ENCODE results near the gene SLC25A10. TPM values are rescaled to one million over a fixed set of nuclear protein-coding genes. Genes with fewer than 3 reads are reported as not detected.

The SLC25A10 gene
- total RNA-seq, 1 donor from 2014 or later = 7.1 TPM

DNA sequence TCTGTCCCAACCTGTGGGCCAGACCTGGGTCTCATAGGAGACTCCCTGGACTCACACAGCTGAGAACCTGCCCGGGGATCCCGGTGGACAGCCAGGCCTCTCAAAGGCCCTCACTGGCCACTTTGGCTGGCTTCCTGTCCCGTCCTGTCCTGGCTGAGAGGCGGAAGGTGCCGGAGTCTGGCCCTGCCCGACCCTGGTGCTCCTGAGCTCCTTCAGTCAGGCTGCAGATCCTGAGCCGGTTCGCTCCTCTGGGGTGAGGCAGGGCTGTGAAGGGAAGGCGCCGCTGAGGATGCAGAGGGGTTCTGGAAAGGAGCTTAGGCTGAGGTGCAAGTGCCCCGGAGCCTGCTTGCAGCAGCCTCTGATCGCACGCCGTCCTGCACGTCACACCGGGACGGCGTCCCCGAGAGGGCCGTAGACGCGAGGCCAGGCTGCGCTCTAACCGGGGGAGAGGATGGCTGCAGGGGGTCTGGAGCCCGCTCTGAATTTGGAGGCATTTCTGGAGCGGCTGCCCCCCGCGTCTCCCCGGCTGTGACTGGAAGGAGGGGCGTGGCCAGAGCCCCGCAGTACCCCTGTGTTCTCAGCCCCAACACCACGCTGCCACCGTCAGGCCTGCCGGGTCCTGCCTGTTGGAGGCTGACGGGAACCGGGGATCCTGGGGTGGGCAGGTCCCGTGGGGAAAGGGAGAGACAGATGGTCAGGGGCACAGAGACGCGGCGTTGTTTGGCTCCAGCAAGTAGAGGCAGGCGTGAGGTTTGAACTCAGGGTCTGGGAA is 24.1 kb upstream of the SLC25A10 start:
- no peak for DNase-seq

DNA sequence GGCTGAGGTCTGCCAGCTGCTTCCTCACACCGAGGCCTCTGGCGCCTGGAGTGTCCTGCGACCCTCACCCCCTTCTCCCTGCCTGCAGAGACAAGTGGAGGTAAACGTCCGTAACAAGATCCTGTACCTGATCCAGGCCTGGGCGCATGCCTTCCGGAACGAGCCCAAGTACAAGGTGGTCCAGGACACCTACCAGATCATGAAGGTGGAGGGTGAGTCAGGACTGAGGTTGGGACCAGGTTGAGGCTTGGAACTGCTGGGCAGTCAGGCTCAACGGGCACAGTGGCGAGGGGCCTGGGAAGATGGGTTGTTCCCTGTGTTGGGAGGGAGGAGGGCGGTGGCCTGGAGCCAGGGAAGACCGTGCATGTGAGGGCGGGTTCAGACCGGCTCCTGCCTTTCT is 23.5 kb upstream of the SLC25A10 start:
- DNase-seq = no peak

DNA sequence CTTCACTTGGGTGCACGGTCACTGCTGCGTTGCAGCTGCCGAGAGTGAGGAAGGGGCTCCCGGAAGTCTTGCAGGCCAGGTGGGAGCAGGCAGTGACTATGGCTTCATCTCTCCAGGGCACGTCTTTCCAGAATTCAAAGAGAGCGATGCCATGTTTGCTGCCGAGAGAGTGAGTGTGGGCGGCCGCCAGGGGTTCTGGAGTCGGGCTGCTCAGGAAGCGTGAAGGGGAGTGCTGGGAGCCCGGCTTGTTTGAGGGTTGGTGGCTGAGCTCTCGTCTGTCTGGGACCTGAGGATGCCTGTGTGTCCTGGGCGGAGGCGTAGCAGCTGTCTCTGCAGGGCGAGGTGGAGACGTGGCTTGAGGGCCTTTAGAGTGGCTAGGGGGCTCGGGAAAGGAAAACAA is 22.0 kb upstream of the SLC25A10 start:
- no peak for DNase-seq

- DNase-seq = no peak
Measured at GRCh38 chr17:81690549-81690948, 21.5 kb upstream of the SLC25A10 start.

DNA sequence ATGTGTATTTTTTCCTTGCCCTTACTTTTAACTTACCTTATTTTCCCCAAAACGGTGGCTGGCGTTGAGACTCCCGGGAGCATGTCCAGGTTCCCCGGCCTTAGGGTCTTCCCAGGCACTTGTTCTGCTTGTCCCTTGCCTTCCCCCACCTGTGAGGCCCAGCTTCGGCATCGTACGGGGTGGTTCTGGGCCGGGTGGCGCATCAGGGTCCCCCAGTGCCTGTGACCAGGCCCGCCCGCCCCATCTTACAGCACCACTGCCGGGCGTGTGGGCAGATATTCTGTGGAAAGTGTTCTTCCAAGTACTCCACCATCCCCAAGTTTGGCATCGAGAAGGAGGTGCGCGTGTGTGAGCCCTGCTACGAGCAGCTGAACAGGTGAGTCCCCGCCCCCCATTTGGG is 20.9 kb upstream of the SLC25A10 start:
- DNase-seq = no peak

- no peak for DNase-seq
Measured at GRCh38 chr17:81691608-81692007, 20.5 kb upstream of the SLC25A10 start.

- no peak for DNase-seq
Measured at GRCh38 chr17:81693509-81694210, 18.4 kb upstream of the SLC25A10 start.

DNA sequence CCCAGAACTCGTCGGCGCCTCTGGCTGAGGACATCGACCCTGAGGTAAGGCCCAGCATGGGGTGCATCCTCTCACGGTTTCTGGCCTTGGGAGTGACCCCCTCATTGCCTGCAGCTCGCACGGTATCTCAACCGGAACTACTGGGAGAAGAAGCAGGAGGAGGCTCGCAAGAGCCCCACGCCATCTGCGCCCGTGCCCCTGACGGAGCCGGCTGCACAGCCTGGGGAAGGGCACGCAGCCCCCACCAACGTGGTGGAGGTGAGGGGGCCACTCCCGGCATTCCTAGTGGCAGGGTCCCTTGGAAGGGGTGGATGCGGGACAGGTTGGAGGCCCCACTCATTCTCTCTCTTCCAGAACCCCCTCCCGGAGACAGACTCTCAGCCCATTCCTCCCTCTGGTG is 17.3 kb upstream of the SLC25A10 start:
- no peak for DNase-seq

DNA sequence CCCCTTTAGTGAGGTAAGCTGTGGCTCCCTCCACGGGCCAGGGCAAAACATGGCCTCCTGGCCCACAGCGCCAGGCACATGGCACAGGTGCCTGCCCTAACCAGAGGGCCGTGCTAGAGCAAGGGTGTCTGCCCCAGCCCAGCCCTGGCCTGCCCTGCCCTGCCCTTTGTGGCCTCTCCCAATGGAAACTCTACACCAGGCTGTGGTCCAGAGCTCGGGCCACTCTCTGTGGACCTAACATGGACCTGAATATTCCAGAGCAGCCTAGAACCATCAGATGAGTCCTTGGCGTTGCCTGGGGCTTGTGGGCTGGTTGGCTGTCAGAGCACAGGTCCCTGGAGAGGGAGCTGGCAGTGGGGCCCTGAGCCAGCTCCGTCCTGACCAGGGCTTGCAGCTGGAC is 16.9 kb upstream of the SLC25A10 start:
- DNase-seq = no peak

DNA sequence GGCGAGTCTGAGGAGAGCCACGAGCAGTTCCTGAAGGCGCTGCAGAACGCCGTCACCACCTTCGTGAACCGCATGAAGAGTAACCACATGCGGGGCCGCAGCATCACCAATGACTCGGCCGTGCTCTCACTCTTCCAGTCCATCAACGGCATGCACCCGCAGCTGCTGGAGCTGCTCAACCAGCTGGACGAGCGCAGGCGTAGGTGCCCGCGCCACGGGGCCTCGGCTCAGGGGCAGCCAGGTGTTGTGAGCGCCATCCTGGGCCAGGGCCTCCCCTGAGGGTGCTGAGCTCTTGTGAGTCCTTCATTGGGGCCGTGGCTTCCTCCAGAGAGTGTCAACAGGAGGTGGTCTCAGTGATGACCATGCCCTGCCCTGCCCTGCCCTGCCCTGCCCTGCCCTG is 16.3 kb upstream of the SLC25A10 start:
- no peak for DNase-seq

DNA sequence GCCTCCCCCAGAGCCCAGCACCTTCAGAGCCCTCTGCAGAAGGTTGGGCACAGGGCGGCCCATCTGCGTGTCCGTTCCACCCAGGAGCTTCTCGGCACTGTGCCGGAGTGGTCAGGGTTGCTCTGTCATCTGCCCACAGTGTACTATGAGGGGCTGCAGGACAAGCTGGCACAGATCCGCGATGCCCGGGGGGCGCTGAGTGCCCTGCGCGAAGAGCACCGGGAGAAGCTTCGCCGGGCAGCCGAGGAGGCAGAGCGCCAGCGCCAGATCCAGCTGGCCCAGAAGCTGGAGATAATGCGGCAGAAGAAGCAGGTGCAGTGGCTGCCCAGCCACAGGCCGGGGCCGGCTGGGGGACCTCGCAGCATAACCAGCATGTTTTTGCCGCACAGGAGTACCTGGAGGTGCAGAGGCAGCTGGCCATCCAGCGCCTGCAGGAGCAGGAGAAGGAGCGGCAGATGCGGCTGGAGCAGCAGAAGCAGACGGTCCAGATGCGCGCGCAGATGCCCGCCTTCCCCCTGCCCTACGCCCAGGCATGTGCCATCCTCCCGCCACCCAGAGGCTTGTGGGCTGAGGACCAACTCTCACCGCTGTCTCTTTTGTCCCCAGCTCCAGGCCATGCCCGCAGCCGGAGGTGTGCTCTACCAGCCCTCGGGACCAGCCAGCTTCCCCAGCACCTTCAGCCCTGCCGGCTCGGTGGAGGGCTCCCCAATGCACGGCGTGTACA is 15.7 kb upstream of the SLC25A10 start:
- no peak for DNase-seq

GRCh38 chr17:81697261-81698044 is 14.6 kb upstream of the SLC25A10 start:
- no peak for DNase-seq

DNA sequence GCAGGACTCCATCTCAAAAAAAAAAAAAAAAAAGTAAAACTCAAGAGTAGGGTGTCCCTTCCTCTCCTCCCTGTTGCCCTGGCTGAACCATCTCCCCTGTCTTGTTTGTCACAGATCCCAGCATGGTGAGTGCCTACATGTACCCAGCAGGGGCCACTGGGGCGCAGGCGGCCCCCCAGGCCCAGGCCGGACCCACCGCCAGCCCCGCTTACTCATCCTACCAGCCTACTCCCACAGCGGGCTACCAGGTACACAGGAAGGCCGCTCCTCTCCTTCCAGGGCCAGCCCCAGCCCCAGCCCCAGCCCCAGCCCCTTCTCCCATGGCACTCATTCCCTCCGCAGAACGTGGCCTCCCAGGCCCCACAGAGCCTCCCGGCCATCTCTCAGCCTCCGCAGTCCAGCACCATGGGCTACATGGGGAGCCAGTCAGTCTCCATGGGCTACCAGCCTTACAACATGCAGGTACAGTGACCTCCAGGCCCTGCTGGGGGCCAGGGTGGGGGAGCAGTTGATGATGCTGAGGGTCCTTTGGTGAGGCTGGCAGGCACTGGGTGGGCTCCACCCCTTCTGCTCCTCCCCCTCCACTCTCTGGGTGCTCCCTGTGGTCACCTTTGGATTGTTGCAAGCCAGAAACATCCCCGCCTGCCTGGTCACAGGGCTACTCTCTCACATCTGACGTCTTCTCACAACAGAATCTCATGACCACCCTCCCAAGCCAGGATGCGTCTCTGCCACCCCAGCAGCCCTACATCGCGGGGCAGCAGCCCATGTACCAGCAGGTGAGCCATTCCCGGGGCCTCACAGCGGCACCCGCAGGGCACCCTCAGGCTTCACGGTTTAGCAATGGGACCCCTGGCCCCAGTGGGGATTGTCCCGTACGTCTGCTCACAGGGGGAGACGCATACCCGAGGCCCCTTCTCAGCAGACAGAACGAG is 11.5 kb upstream of the SLC25A10 start:
- no peak for DNase-seq

GRCh38 chr17:81701288-81702071 is 10.6 kb upstream of the SLC25A10 start:
- DNase-seq = no peak

DNA sequence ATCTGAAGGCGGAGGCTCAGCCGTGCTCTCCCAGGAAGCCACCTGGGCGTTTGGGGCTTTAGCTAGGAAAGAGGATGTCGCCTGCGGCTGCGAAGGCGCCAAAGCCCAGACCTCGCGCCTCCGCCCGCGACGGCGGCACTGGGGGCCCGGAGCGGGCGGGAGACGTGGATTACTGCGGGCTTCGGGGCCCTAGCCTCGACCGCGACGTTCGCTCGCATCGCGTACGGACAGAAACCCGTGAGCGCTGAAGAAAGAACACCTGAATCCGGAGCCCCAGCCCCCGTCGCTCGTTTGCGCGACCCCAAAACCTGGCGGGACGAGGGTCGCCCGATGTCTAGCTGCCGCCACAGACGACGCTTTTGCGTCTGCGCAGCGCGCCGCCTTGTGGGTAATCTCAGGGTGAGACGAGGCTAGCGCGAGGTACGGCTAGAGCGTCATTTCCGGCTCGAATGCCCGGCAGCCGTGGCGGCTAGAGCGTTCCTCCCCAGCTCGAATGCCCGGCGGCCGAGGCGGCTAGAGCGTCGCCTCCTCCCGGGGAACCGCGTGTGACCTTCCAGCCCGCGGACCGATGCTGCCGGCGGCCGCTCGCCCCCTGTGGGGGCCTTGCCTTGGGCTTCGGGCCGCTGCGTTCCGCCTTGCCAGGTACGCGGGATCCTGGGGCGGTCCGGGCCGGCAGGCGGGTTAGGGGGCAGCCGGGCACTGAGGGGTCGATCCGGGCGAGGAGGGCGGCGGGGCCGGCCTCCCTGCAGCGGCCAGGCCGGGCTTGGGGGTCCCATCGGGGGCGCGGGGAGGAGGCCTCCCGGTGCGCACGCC is 8.9 kb upstream of the SLC25A10 start, which contains the start of gene MRPL12:
Gene MRPL12 (plus strand): TSS at position 434 of the 813 bp plus-strand sequence. CDS start 135 bp downstream, at position 569.
- peak; percentile 83 for DNase-seq

DNA sequence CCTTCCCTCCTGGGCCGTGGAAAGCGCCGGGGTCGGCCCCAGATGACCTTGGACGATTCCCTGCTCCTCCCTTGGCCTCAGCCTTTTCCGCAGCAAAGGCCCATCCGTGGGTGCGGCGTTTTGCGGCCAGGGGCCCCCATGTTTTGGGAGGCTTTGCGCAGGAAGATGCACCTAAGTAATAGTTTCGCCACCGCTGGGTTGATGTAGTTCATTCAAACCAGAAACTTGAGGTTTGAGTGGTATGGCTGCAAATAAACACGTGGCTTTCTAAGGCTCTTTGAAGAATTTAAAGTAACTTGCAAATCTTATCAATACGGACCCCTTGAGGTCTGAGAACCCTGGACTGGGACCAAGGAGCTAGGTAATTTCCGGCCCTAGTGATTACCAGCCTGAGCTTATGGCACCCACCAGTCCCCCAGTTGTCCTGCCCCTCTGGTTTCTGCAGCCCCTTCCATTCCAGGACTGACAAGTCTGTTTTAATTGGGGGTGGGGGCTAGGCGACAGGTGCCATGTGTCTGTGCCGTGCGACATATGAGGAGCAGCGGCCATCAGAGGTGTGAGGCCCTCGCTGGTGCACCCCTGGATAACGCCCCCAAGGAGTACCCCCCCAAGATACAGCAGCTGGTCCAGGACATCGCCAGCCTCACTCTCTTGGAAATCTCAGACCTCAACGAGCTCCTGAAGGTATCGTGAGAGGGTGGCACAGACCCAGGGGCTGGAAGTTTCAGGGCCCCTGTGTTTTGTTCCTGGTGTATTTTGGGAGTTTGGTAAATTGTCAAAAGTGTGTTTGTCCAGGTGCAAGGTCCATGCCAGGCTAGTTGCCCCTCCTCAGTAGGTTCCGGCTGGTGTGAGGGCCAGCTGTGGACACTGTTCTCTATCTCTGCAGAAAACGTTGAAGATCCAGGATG is 8.1 kb upstream of the SLC25A10 start:
- no peak for DNase-seq

GRCh38 chr17:81705518-81706231 is 6.4 kb upstream of the SLC25A10 start:
- no peak for DNase-seq

- DNase-seq = no peak
Measured at GRCh38 chr17:81706232-81706611, 5.9 kb upstream of the SLC25A10 start.
